Measurements from ENCODE around the gene KLHL11. TPM values are rescaled to one million over a fixed set of nuclear protein-coding genes. Genes with fewer than 3 reads are reported as not detected.

The KLHL11 gene
- total and polyA plus RNA-seq, 10 of the 15 experiments (the other 5 are each of a cell fraction or from before 2014, with no cell fraction given) = 0.07 to 17.2 (median 10.1) TPM

- ChIA-PET SMC1A (ENCODE audit: uncharacterized antibody, unreplicated experiment) (no interaction called here), RAD21 (ENCODE audit: unreplicated experiment) (no interaction called here), CTCF (no interaction called here), POLR2A (no interaction called here)
- Histone ChIP-seq H3K4me3 (no peak overlapping the region), H3K4me1 (ENCODE audit: control insufficient read depth, insufficient read depth, low read length) (peaks cover 11% of the 10 kb centered on the region; the same call in 1 of the 2 replicates), H3K4me2 (ENCODE audit: control insufficient read depth, insufficient read depth) (no peak overlapping the region), H3K9me3 (replicated peaks; ENCODE audit: control insufficient read depth, insufficient read depth, low read length) (no peaks in the 10 kb centered on the region), H4K20me1 (ENCODE audit: control insufficient read depth, insufficient read depth) (no peaks in the 10 kb centered on the region; the same call in 1 of the 2 replicates), H3K9ac (ENCODE audit: control insufficient read depth, insufficient read depth, low read length) (no peak overlapping the region), H2AFZ (ENCODE audit: control insufficient read depth, low read depth, low read length) (no peak overlapping the region), H3K27me3 (replicated peaks in 1 of 2; ENCODE audit: control insufficient read depth in 2 of 2, insufficient read depth in 2 of 2, low read length in 1 of 2) (peaks cover 0 to 7% of the 10 kb centered on the region in 2 experiments; a peak in 3 of 4 replicates), H3K27ac (ENCODE audit: control insufficient read depth, insufficient read depth) (no peak overlapping the region), H3K79me2 (ENCODE audit: control insufficient read depth, insufficient read depth, low read length) (no peaks in the 10 kb centered on the region), H3K36me3 (ENCODE audit: control insufficient read depth in 2 of 2, insufficient read depth in 2 of 2, low read length in 1 of 2) (no peaks in the 10 kb centered on the region)
- DNase-seq (ENCODE audit: low read depth, low spot score) = no peak
- no peak for TF ChIP-seq ZNF622 (IDR thresholded peaks at IDR 0.05)
- no peak for TF ChIP-seq ZNF274 (IDR thresholded peaks at IDR 0.05; ENCODE audit: insufficient read depth, insufficient read length)
- no peak for TF ChIP-seq ZNF384 (IDR thresholded peaks at IDR 0.05; ENCODE audit: borderline replicate concordance, low read depth, low read length)
- no peak for TF ChIP-seq E2F8 (IDR thresholded peaks at IDR 0.05; ENCODE audit: low read depth, partially characterized antibody)
- no peak for TF ChIP-seq TAF1 (IDR thresholded peaks at IDR 0.05; ENCODE audit: borderline replicate concordance, low read depth, low read length)
- no peak for TF ChIP-seq CBX5 (IDR thresholded peaks at IDR 0.05; ENCODE audit: low read depth)
- no peak for TF ChIP-seq SREBF1 (IDR thresholded peaks at IDR 0.05; ENCODE audit: low read length)
- no peak for TF ChIP-seq BCLAF1 (IDR thresholded peaks at IDR 0.05)
- TF ChIP-seq E4F1 (IDR thresholded peaks at IDR 0.05; ENCODE audit: borderline replicate concordance, partially characterized antibody) = no peak
- no peak for TF ChIP-seq NR2C2 (IDR thresholded peaks at IDR 0.05; ENCODE audit: borderline replicate concordance, control insufficient read depth, insufficient read length, low read depth)
- TF ChIP-seq HDGF (IDR thresholded peaks at IDR 0.05) = no peak
- WGBS (ENCODE audit: insufficient coverage, insufficient replicate concordance, low lambda C conversion rate, missing lambda C conversion rate) = 85% methylated on average over 9 of the region's 9 CpGs
- no TSS peak for BruUV-seq (replicated peaks)
- intact Hi-C loops (cut with micrococcal nuclease; ENCODE audit: unreplicated experiment) (no loop called here), in situ Hi-C loops (cut with MboI) (no loop called here)
- no peak for ATAC-seq
- FAIRE-seq = no peak
These were observed 51.5 kb downstream of the KLHL11 start for GRCh38 chr17:41813699-41814124.
